ENCODE measurements around the gene SNCAIP. TPM values are rescaled to one million over a fixed set of nuclear protein-coding genes. Genes with fewer than 3 reads are reported as not detected.

The SNCAIP gene
- total RNA-seq, 1 experiment from 2014 or later = not detected

DNA sequence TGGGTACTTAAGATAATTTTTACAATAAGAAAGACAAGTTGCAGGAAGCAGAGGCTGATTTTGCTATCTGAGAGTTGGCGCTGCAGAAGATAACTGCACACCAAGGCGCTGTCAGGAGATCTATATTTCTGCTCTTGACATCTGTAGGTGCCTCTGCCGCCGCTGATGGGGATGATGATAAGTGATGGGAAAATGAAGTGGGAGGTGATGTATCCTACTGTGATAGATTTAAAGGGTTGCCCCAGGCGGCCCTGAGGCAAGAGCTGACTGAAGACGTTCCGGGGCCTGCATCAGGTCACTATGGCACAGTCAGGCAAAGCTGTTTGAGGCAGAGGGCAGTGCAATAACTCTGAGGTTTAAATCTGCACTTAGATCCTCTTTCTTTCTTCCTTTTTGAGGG is 78.1 kb downstream of the SNCAIP start:
- no TSS peak for BruUV-seq (replicated peaks)
- DNase-seq (ENCODE audit: low read depth, low spot score) (no peak), ATAC-seq (no peak)
- in situ Hi-C loops (cut with HindIII; ENCODE audit: low pct_unique_long_range_greater_than_20kb, low sequenced_read_pairs) = no loop called here
- POLR2A ChIA-PET = no interaction called here
- CTCF ChIA-PET = no interaction called here
- TF ChIP-seq, protein P1, sequence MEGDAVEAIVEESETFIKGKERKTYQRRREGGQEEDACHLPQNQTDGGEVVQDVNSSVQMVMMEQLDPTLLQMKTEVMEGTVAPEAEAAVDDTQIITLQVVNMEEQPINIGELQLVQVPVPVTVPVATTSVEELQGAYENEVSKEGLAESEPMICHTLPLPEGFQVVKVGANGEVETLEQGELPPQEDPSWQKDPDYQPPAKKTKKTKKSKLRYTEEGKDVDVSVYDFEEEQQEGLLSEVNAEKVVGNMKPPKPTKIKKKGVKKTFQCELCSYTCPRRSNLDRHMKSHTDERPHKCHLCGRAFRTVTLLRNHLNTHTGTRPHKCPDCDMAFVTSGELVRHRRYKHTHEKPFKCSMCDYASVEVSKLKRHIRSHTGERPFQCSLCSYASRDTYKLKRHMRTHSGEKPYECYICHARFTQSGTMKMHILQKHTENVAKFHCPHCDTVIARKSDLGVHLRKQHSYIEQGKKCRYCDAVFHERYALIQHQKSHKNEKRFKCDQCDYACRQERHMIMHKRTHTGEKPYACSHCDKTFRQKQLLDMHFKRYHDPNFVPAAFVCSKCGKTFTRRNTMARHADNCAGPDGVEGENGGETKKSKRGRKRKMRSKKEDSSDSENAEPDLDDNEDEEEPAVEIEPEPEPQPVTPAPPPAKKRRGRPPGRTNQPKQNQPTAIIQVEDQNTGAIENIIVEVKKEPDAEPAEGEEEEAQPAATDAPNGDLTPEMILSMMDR (IDR thresholded peaks at IDR 0.05) = no peak
- TF ChIP-seq TCF7L2 (IDR thresholded peaks at IDR 0.05; ENCODE audit: low read depth, low read length) = no peak
- Histone ChIP-seq H3K27ac (ENCODE audit: low read length) (no peak overlapping the region), H3K9me3 (ENCODE audit: control insufficient read depth, insufficient read depth, low read depth, low read length) (no peaks in the 10 kb centered on the region), H3K4me3 (ENCODE audit: low read depth in 2 of 2, low read length in 2 of 2) (no peak overlapping the region), H3K4me1 (ENCODE audit: control insufficient read depth, insufficient read depth, low read length) (no peaks in the 10 kb centered on the region), H3K27me3 (ENCODE audit: control insufficient read depth, insufficient read depth, low read length) (no peaks in the 10 kb centered on the region; the same call in none of the 2 replicates), H3K36me3 (ENCODE audit: control insufficient read depth, insufficient read depth, low read length) (no peaks in the 10 kb centered on the region)
- intact Hi-C loops (cut with micrococcal nuclease; ENCODE audit: unreplicated experiment) = no loop called here

DNA sequence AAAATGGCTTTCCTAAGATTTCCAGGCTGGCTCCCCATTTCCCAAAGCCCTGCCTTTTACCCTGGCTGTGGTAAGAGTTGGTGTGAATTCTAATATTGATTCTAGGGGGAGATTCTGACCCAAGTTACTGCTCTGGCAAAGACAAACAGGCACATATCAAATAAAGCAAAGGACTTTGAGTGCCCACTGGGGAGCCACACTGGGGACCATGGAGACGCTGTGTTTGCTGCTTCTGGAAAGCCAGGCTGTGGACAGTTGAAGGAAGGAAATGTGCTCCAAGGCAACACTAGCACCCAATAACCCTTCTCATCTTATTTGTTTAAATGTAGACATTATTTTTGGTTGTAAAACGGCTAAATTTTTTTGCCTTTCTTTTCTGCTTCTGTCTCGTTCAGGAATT is 78.7 kb downstream of the SNCAIP start:
- Histone ChIP-seq H3K27ac (ENCODE audit: low read length) (no peak overlapping the region), H3K27me3 (ENCODE audit: control insufficient read depth, insufficient read depth, low read length) (no peaks in the 10 kb centered on the region; the same call in none of the 2 replicates), H3K4me3 (ENCODE audit: low read depth in 2 of 2, low read length in 2 of 2) (no peak overlapping the region), H3K36me3 (ENCODE audit: control insufficient read depth, insufficient read depth, low read length) (no peaks in the 10 kb centered on the region), H3K4me1 (ENCODE audit: control insufficient read depth, insufficient read depth, low read length) (no peaks in the 10 kb centered on the region), H3K9me3 (ENCODE audit: control insufficient read depth, insufficient read depth, low read depth, low read length) (no peaks in the 10 kb centered on the region)
- in situ Hi-C loops (cut with HindIII; ENCODE audit: low pct_unique_long_range_greater_than_20kb, low sequenced_read_pairs) (no loop called here), intact Hi-C loops (cut with micrococcal nuclease; ENCODE audit: unreplicated experiment) (no loop called here)
- no peak for DNase-seq (ENCODE audit: low read depth, low spot score)
- TF ChIP-seq, protein P2, sequence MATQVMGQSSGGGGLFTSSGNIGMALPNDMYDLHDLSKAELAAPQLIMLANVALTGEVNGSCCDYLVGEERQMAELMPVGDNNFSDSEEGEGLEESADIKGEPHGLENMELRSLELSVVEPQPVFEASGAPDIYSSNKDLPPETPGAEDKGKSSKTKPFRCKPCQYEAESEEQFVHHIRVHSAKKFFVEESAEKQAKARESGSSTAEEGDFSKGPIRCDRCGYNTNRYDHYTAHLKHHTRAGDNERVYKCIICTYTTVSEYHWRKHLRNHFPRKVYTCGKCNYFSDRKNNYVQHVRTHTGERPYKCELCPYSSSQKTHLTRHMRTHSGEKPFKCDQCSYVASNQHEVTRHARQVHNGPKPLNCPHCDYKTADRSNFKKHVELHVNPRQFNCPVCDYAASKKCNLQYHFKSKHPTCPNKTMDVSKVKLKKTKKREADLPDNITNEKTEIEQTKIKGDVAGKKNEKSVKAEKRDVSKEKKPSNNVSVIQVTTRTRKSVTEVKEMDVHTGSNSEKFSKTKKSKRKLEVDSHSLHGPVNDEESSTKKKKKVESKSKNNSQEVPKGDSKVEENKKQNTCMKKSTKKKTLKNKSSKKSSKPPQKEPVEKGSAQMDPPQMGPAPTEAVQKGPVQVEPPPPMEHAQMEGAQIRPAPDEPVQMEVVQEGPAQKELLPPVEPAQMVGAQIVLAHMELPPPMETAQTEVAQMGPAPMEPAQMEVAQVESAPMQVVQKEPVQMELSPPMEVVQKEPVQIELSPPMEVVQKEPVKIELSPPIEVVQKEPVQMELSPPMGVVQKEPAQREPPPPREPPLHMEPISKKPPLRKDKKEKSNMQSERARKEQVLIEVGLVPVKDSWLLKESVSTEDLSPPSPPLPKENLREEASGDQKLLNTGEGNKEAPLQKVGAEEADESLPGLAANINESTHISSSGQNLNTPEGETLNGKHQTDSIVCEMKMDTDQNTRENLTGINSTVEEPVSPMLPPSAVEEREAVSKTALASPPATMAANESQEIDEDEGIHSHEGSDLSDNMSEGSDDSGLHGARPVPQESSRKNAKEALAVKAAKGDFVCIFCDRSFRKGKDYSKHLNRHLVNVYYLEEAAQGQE (IDR thresholded peaks at IDR 0.05; ENCODE audit: insufficient read depth in 1 of 2, low read depth in 2 of 2, low read length in 1 of 2) = no peak
- TF ChIP-seq, protein P1 (IDR thresholded peaks at IDR 0.05) = no peak
- no peak for TF ChIP-seq SIN3A (IDR thresholded peaks at IDR 0.05; ENCODE audit: borderline replicate concordance, insufficient read depth, low read depth, low read length)
- TF ChIP-seq POLR2AphosphoS5 (IDR thresholded peaks at IDR 0.05; ENCODE audit: low read depth, low read length) = no peak
- TF ChIP-seq TCF7L2 (IDR thresholded peaks at IDR 0.05; ENCODE audit: low read depth, low read length) = no peak
- ATAC-seq = no peak
- ChIA-PET CTCF (no interaction called here), POLR2A (no interaction called here)
- BruUV-seq (replicated peaks) = no TSS peak

DNA sequence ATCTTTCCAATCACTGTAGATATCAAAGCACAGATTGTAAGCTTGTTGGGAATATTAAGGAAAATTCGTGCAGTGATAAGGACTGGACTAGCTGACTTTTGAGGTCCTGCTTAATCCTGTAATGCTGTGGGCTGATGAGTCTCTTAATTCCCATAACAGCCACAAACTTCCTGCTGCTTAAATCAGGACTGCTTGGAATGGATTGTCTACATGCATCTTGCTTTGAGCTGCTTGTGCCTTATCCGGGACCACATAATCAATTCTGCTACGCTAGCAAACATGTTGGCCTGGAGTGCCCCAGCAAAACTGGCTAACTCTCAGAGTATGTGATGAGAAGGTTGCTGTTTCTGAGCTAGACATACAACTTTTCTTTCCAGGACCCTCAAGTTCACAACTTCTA is 79.6 kb downstream of the SNCAIP start:
- no peak overlapping the region for H3K4me3 ChIP-seq (ENCODE audit: low read depth in 2 of 2, low read length in 2 of 2)
- no TSS peak for BruUV-seq (replicated peaks)
- DNase-seq (ENCODE audit: low read depth, low spot score) = no peak
- ATAC-seq = no peak
- intact Hi-C loops (cut with micrococcal nuclease; ENCODE audit: unreplicated experiment) (no loop called here), in situ Hi-C loops (cut with HindIII; ENCODE audit: low pct_unique_long_range_greater_than_20kb, low sequenced_read_pairs) (no loop called here)
- H3K27me3 ChIP-seq (ENCODE audit: control insufficient read depth, insufficient read depth, low read length) = no peaks in the 10 kb centered on the region; the same call in none of the 2 replicates
- H3K9me3 ChIP-seq (ENCODE audit: control insufficient read depth, insufficient read depth, low read depth, low read length) = no peaks in the 10 kb centered on the region
- no peaks in the 10 kb centered on the region for H3K36me3 ChIP-seq (ENCODE audit: control insufficient read depth, insufficient read depth, low read length)
- POLR2A ChIA-PET = no interaction called here
- CTCF ChIA-PET = no interaction called here
- TF ChIP-seq TCF7L2 (IDR thresholded peaks at IDR 0.05; ENCODE audit: low read depth, low read length) = no peak
- TF ChIP-seq, protein P2 (IDR thresholded peaks at IDR 0.05; ENCODE audit: insufficient read depth in 1 of 2, low read depth in 2 of 2, low read length in 1 of 2) = no peak
- TF ChIP-seq, protein P1 (IDR thresholded peaks at IDR 0.05) = no peak
- no peak for TF ChIP-seq POLR2AphosphoS5 (IDR thresholded peaks at IDR 0.05; ENCODE audit: low read depth, low read length)
- no peak for TF ChIP-seq SIN3A (IDR thresholded peaks at IDR 0.05; ENCODE audit: borderline replicate concordance, insufficient read depth, low read depth, low read length)
- no peaks in the 10 kb centered on the region for H3K4me1 ChIP-seq (ENCODE audit: control insufficient read depth, insufficient read depth, low read length)
- H3K27ac ChIP-seq (ENCODE audit: low read length) = no peak overlapping the region
